Measurements from ENCODE around the gene TP53INP2. TPM values are rescaled to one million over a fixed set of nuclear protein-coding genes. Genes with fewer than 3 reads are reported as not detected.
A peak's percentile ranks its signal among the peaks of the same experiment; 100 is the strongest.

Gene TP53INP2
- total and polyA plus RNA-seq, 9 of the 15 experiments (the other 6 are each of a cell fraction or from before 2014, with no cell fraction given): 0.43 to 5.0 (median 1.3) TPM

DNA sequence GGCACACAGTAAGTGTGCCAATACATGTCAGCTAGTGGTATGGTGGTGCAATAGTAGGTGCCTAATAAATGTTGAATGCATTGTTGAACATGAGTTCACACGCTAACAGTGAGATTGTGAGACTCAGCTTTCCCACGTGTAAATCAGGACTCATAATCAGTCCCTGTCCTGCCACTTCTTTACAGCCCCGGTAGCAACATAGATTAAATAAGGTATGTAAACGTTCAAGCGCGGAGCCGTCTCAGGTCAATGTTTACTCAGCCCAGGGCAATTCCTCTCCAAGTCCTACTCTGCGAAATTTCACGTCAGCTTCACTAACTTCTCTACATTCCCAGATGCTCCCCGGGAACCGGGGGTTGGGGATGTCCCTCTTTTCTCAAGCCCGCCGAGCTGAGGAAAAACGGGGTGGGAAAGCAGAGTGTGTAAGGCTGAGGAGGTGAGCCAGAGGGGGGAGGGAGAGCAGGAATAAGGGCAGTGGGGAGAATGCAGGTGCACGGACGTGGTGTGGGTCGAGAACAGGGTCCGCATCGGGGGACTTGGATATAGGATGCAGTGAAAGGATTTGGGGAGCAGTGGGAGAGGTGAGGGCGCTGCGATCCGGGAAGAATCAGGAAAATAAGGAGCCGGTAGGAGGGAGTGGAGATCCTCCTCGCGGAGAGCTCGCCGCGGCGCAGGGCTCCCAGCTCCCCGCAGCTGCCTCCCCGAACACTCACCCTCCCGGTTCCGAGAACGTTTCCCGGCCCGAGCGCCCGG lies 544 bp upstream of the TP53INP2 start:
- peak in 3 of 4 experiments; percentile 35 to 37 (median 36) for DNase-seq (ENCODE audit: extremely low read depth in 1 of 4, low spot score in 3 of 4)
- H4K20me1 ChIP-seq (replicated peaks; ENCODE audit: control insufficient read depth, insufficient read depth, low read length): no peaks in the 10 kb centered on the region
- CTCF ChIA-PET (ENCODE audit: low intra/inter-chr PET ratio): no interaction called here
- peaks cover 16 to 20% of the 10 kb centered on the region in 2 experiments for H3K4me1 ChIP-seq (replicated peaks in 1 of 2; ENCODE audit: control insufficient read depth in 2 of 2, insufficient read depth in 2 of 2, low read length in 2 of 2)
- WGBS (ENCODE audit: insufficient coverage, low coverage, missing lambda C conversion rate): under 1% methylated on average over 38 of the region's 38 CpGs
- peak overlapping the region; percentile 92 for H3K4me3 ChIP-seq
- no peaks in the 10 kb centered on the region for H3K9me3 ChIP-seq (replicated peaks; ENCODE audit: control insufficient read depth, insufficient read depth, low read depth, low read length)
- H3K36me3 ChIP-seq (ENCODE audit: control insufficient read depth, insufficient read depth, low read length): no peaks in the 10 kb centered on the region
- H3K9ac ChIP-seq (ENCODE audit: insufficient read depth in 1 of 2, low read depth in 2 of 2, low read length in 2 of 2): peak overlapping the region; percentile 60 to 87
- H3K79me2 ChIP-seq (ENCODE audit: control insufficient read depth, insufficient read depth, low read length): no peaks in the 10 kb centered on the region
- peak overlapping the region; percentile 90 for H3K4me2 ChIP-seq (ENCODE audit: insufficient read depth, low read length)
- peak; percentile 33 for ATAC-seq
- POLR2A ChIA-PET: interaction anchor here (0.6 to 1.8 kb wide), 7 partner anchors 10 to 391 kb away, joined by 3 to 14 read pairs (median 4); partner anchors contain the start of gene DYNLRB1
- intact Hi-C loops (cut with micrococcal nuclease) (loop anchor here (1.0 kb wide), 1 partner anchor 166 kb away; no protein-coding TSS in a partner anchor), in situ Hi-C loops (cut with MboI) (loop anchor here (10.0 kb wide), 2 partner anchors 169 to 389 kb away; no protein-coding TSS in a partner anchor)
- FAIRE-seq: peak; percentile 29
- peak overlapping the region; percentile 84 for H2AFZ ChIP-seq (ENCODE audit: low read depth, low read length)
- H3K27ac ChIP-seq (ENCODE audit: extremely low read depth, low read depth, low read length): peak overlapping the region; percentile 92; the same call in 2 of the 3 replicates
- BruUV-seq (replicated peaks): no TSS peak
- H3K27me3 ChIP-seq (ENCODE audit: control insufficient read depth in 2 of 2, insufficient read depth in 2 of 2, low read length in 2 of 2): no peaks in the 10 kb centered on the region
- no peaks in the 10 kb centered on the region for H3K9me1 ChIP-seq (ENCODE audit: control insufficient read depth, insufficient read depth, low read length)
- TF ChIP-seq KDM4B (IDR thresholded peaks at IDR 0.05; ENCODE audit: borderline replicate concordance in 2 of 2, low read depth in 1 of 2): 0 out of 4 replicates have a peak, but pooled peaks of 1 of the 2 experiments have one; percentile 37
- TF ChIP-seq PHF20 (IDR thresholded peaks at IDR 0.05; ENCODE audit: partially characterized antibody): no peak
- 0 out of 2 replicates have a peak, but pooled peaks have one; percentile 4 for TF ChIP-seq CBFA2T3 (IDR thresholded peaks at IDR 0.05)
- peak; percentile 94 for TF ChIP-seq ZKSCAN8 (CRISPR knock-in tag; IDR thresholded peaks at IDR 0.05)
- TF ChIP-seq ELF4 (CRISPR knock-in tag; IDR thresholded peaks at IDR 0.05): 0 out of 2 replicates have a peak, but pooled peaks have one; percentile 21
- TF ChIP-seq ARNT (IDR thresholded peaks at IDR 0.05): peak in 1 of 2 experiments; percentile 30; a peak in 1 of 4 replicates
- TF ChIP-seq HMG20A (CRISPR knock-in tag; conservative IDR thresholded peaks at IDR 0.05): no peak
- TF ChIP-seq MAZ (CRISPR knock-in tag; conservative IDR thresholded peaks at IDR 0.05 in 1 of 2, IDR thresholded peaks at IDR 0.05 in 1 of 2): peak; percentile 28 to 57; a peak in 3 of 4 replicates
- peak; percentile 46 for TF ChIP-seq ARHGAP35 (IDR thresholded peaks at IDR 0.05; ENCODE audit: partially characterized antibody)
- peak; percentile 57; the same call in 1 of the 2 replicates for TF ChIP-seq SMARCA4 (IDR thresholded peaks at IDR 0.05)
- 0 out of 2 replicates have a peak, but pooled peaks have one; percentile 55 for TF ChIP-seq DNMT1 (IDR thresholded peaks at IDR 0.05)
- peak; percentile 20 for TF ChIP-seq RBBP5 (IDR thresholded peaks at IDR 0.05; ENCODE audit: borderline replicate concordance, insufficient read depth, low read length, poor library complexity, severe bottlenecking)
- no peak for TF ChIP-seq BCOR (IDR thresholded peaks at IDR 0.05)
- no peak for TF ChIP-seq RBM17 (IDR thresholded peaks at IDR 0.05; ENCODE audit: borderline replicate concordance, low read depth, low read length)
- TF ChIP-seq, protein P1, sequence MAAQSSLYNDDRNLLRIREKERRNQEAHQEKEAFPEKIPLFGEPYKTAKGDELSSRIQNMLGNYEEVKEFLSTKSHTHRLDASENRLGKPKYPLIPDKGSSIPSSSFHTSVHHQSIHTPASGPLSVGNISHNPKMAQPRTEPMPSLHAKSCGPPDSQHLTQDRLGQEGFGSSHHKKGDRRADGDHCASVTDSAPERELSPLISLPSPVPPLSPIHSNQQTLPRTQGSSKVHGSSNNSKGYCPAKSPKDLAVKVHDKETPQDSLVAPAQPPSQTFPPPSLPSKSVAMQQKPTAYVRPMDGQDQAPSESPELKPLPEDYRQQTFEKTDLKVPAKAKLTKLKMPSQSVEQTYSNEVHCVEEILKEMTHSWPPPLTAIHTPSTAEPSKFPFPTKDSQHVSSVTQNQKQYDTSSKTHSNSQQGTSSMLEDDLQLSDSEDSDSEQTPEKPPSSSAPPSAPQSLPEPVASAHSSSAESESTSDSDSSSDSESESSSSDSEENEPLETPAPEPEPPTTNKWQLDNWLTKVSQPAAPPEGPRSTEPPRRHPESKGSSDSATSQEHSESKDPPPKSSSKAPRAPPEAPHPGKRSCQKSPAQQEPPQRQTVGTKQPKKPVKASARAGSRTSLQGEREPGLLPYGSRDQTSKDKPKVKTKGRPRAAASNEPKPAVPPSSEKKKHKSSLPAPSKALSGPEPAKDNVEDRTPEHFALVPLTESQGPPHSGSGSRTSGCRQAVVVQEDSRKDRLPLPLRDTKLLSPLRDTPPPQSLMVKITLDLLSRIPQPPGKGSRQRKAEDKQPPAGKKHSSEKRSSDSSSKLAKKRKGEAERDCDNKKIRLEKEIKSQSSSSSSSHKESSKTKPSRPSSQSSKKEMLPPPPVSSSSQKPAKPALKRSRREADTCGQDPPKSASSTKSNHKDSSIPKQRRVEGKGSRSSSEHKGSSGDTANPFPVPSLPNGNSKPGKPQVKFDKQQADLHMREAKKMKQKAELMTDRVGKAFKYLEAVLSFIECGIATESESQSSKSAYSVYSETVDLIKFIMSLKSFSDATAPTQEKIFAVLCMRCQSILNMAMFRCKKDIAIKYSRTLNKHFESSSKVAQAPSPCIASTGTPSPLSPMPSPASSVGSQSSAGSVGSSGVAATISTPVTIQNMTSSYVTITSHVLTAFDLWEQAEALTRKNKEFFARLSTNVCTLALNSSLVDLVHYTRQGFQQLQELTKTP (IDR thresholded peaks at IDR 0.05; ENCODE audit: low read depth in 1 of 2, partially characterized antibody in 2 of 2): peak; percentile 52 to 67
- no peak for TF ChIP-seq ZNF707 (CRISPR knock-in tag; conservative IDR thresholded peaks at IDR 0.05)
- TF ChIP-seq KDM1A (IDR thresholded peaks at IDR 0.05): peak; percentile 48 to 55; a peak in 3 of 4 replicates
